HEK293 (cell line): ENCODE measurements around the gene ISG20L2.

ENCODE experiments used
- BCL11A ChIP-seq: fragments of 450-650 bp; formaldehyde crosslinking; IDR thresholded peaks from 2 replicates; pipeline ENCODE4 v1.5.1; 2016; ENCODE audit warnings: low read depth, missing biosample characterization, missing genetic modification characterization
- ELK4 ChIP-seq: IDR thresholded peaks from 2 replicates; pipeline ENCODE4 v1.6.1; 2011; ENCODE audit warnings: mild to moderate bottlenecking, low read depth, low read length, borderline replicate concordance
- GLIS2 ChIP-seq: fragments of 450-650 bp; formaldehyde crosslinking; IDR thresholded peaks from 2 replicates; pipeline ENCODE4 v1.5.1; 2016; ENCODE audit warnings: missing biosample characterization, missing genetic modification characterization
- PBX3 ChIP-seq: sonication (generic); formaldehyde crosslinking; IDR thresholded peaks from 2 replicates; pipeline ENCODE4 v1.8.1; 2022; ENCODE audit warnings: mild to moderate bottlenecking, moderate library complexity, missing genetic modification reagents
- REST ChIP-seq: fragments of 450-650 bp; formaldehyde crosslinking; IDR thresholded peaks from 2 replicates; pipeline ENCODE4 v1.5.1; 2016; ENCODE audit warnings: missing biosample characterization, missing genetic modification characterization
- ZBTB11 ChIP-seq: fragments of 450-650 bp; formaldehyde crosslinking; conservative IDR thresholded peaks from 2 replicates; pipeline ENCODE4 v1.5.1; 2016; ENCODE audit warnings: low read depth, missing biosample characterization, missing genetic modification characterization
- ZBTB17 ChIP-seq: fragments of 450-650 bp; formaldehyde crosslinking; IDR thresholded peaks from 2 replicates; pipeline ENCODE4 v1.5.1; 2016; ENCODE audit warnings: missing biosample characterization, missing genetic modification characterization
- ZBTB7A ChIP-seq: fragments of 450-650 bp; formaldehyde crosslinking; IDR thresholded peaks from 2 replicates; pipeline ENCODE4 v1.5.1; 2016; ENCODE audit warnings: low read depth, missing biosample characterization, missing genetic modification characterization
- ZIC2 ChIP-seq: fragments of 450-650 bp; formaldehyde crosslinking; IDR thresholded peaks from 2 replicates; pipeline ENCODE4 v1.5.1; 2016; ENCODE audit warnings: missing biosample characterization, missing genetic modification characterization
- ZNF2 ChIP-seq: fragments of 450-650 bp; formaldehyde crosslinking; IDR thresholded peaks from 2 replicates; pipeline ENCODE4 v1.5.1; 2016; ENCODE audit warnings: missing biosample characterization, missing genetic modification characterization
- ZNF24 ChIP-seq: fragments of 450-650 bp; formaldehyde crosslinking; IDR thresholded peaks from 2 replicates; pipeline ENCODE4 v1.5.1; 2016; ENCODE audit warnings: missing biosample characterization, missing genetic modification characterization
- ZNF391 ChIP-seq: fragments of 450-650 bp; formaldehyde crosslinking; IDR thresholded peaks from 2 replicates; pipeline ENCODE4 v1.5.1; 2016; ENCODE audit warnings: low read depth, missing biosample characterization, missing genetic modification characterization, borderline replicate concordance
- ZNF394 ChIP-seq: fragments of 450-650 bp; formaldehyde crosslinking; IDR thresholded peaks from 2 replicates; pipeline ENCODE4 v1.5.1; 2016; ENCODE audit warnings: missing biosample characterization, missing genetic modification characterization, mild to moderate bottlenecking, moderate library complexity, borderline replicate concordance
- ZNF398 ChIP-seq: fragments of 450-650 bp; formaldehyde crosslinking; IDR thresholded peaks from 2 replicates; pipeline ENCODE4 v1.5.1; 2017; ENCODE audit warnings: missing biosample characterization, missing genetic modification characterization
- ZNF560 ChIP-seq: fragments of 450-650 bp; formaldehyde crosslinking; IDR thresholded peaks from 2 replicates; pipeline ENCODE4 v1.5.1; 2017; ENCODE audit warnings: missing biosample characterization, missing genetic modification characterization, borderline replicate concordance
- ZNF580 ChIP-seq: fragments of 450-650 bp; formaldehyde crosslinking; IDR thresholded peaks from 2 replicates; pipeline ENCODE4 v1.5.1; 2016; ENCODE audit warnings: missing biosample characterization, missing genetic modification characterization
- ZNF610 ChIP-seq: fragments of 450-650 bp; formaldehyde crosslinking; IDR thresholded peaks from 2 replicates; pipeline ENCODE4 v1.5.1; 2016; ENCODE audit warnings: missing biosample characterization, missing genetic modification characterization, borderline replicate concordance
- ZNF660 ChIP-seq: fragments of 450-650 bp; IDR thresholded peaks from 2 replicates; pipeline ENCODE4 v1.5.1; 2018; ENCODE audit warnings: missing biosample characterization, mild to moderate bottlenecking, missing genetic modification characterization
- ZNF692 ChIP-seq: fragments of 450-650 bp; formaldehyde crosslinking; IDR thresholded peaks from 2 replicates; pipeline ENCODE4 v1.5.1; 2016; ENCODE audit warnings: missing biosample characterization, missing genetic modification characterization
- ZNF707 ChIP-seq: fragments of 450-650 bp; formaldehyde crosslinking; IDR thresholded peaks from 2 replicates; pipeline ENCODE4 v1.5.1; 2016; ENCODE audit warnings: missing biosample characterization, missing genetic modification characterization
- ZNF76 ChIP-seq: fragments of 450-650 bp; formaldehyde crosslinking; IDR thresholded peaks from 2 replicates; pipeline ENCODE4; 2016; ENCODE audit warnings: low read depth, missing biosample characterization, missing genetic modification characterization, borderline replicate concordance
- ZNF785 ChIP-seq: fragments of 450-650 bp; formaldehyde crosslinking; IDR thresholded peaks from 2 replicates; pipeline ENCODE4 v1.5.1; 2016; ENCODE audit warnings: missing biosample characterization, missing genetic modification characterization
- ZSCAN5A ChIP-seq: fragments of 450-650 bp; formaldehyde crosslinking; IDR thresholded peaks from 2 replicates; pipeline ENCODE4 v1.5.1; 2016; ENCODE audit warnings: missing biosample characterization, missing genetic modification characterization

The ISG20L2 gene

GRCh38 chr1:156751757-156752481, 23.4 kb upstream of the ISG20L2 start (continued):
- TF ChIP-seq ZNF398 (tag by site-specific recombination) (peak; percentile 90), ZNF692 (tag by site-specific recombination) (peak; percentile 51), PBX3 (0 out of 2 replicates have a peak, but pooled peaks have one; percentile 87), ZNF785 (tag by site-specific recombination) (0 out of 2 replicates have a peak, but pooled peaks have one; percentile 31), ZNF76 (peak; percentile 70; the same call in 1 of the 2 replicates), ZNF391 (tag by site-specific recombination) (0 out of 2 replicates have a peak, but pooled peaks have one; percentile 53), ZNF660 (tag by site-specific recombination) (peak; percentile 89), GLIS2 (peak; percentile 75), ZBTB7A (tag by site-specific recombination) (peak; percentile 38; the same call in 1 of the 2 replicates), REST (0 out of 2 replicates have a peak, but pooled peaks have one; percentile 30), ZSCAN5A (tag by site-specific recombination) (peak; percentile 70; the same call in 1 of the 2 replicates), ZIC2 (tag by site-specific recombination) (peak; percentile 75), ZNF610 (tag by site-specific recombination) (peak; percentile 78; the same call in 1 of the 2 replicates), ZNF560 (tag by site-specific recombination) (no peak), ZNF580 (tag by site-specific recombination) (peak; percentile 46), BCL11A (tag by site-specific recombination) (no peak), ELK4 (no peak), ZNF24 (tag by site-specific recombination) (0 out of 2 replicates have a peak, but pooled peaks have one; percentile 46), ZBTB17 (tag by site-specific recombination) (peak; percentile 98), ZNF2 (peak; percentile 72), ZBTB11 (tag by site-specific recombination) (peak; percentile 56; the same call in 1 of the 2 replicates), ZNF707 (no peak), ZNF394 (peak; percentile 44; the same call in 1 of the 2 replicates)
